ENCODE results near the gene RIC8A.

GRCh38 chr11:210803-211180 lies 3.3 kb downstream of the RIC8A start:
- no peak for TF ChIP-seq CTCFL (IDR thresholded peaks at IDR 0.05; ENCODE audit: borderline replicate concordance, insufficient read depth, low read depth, low read length, poor library complexity, severe bottlenecking)
- TF ChIP-seq RBFOX2 (IDR thresholded peaks at IDR 0.05; ENCODE audit: low read depth, low read length): no peak
- no peak for TF ChIP-seq NFE2 (IDR thresholded peaks at IDR 0.05; ENCODE audit: low read depth)
- no peak for TF ChIP-seq MAZ (CRISPR knock-in tag; conservative IDR thresholded peaks at IDR 0.05 in 1 of 2, IDR thresholded peaks at IDR 0.05 in 1 of 2)
- TF ChIP-seq CTCF (IDR thresholded peaks at IDR 0.05 in 2 of 3, conservative IDR thresholded peaks at IDR 0.05 in 1 of 3; ENCODE audit: insufficient read depth in 2 of 3, low read depth in 1 of 3, low read length in 3 of 3): no peak
- no peak for TF ChIP-seq ARID3B (CRISPR knock-in tag; IDR thresholded peaks at IDR 0.05; ENCODE audit: borderline replicate concordance)
- no peak for TF ChIP-seq RFX1 (IDR thresholded peaks at IDR 0.05)
- no peak for TF ChIP-seq EZH2 (IDR thresholded peaks at IDR 0.05; ENCODE audit: borderline replicate concordance, low read depth, low read length)
- TF ChIP-seq E4F1 (CRISPR knock-in tag; IDR thresholded peaks at IDR 0.05; ENCODE audit: borderline replicate concordance): no peak
- TF ChIP-seq ZNF232 (CRISPR knock-in tag; IDR thresholded peaks at IDR 0.05): no peak
- no peak for TF ChIP-seq ZNF384 (IDR thresholded peaks at IDR 0.05; ENCODE audit: low read depth, low read length)
- TF ChIP-seq NR3C1 (CRISPR knock-in tag; IDR thresholded peaks at IDR 0.05): no peak
